HepG2 (cell line): ENCODE results near the gene KIRREL3. TPM values are rescaled to one million over a fixed set of nuclear protein-coding genes. Genes with fewer than 3 reads are reported as not detected.

Source experiments
- HNF1B ChIP-seq: sonication (generic); formaldehyde crosslinking; IDR thresholded peaks from 2 replicates; pipeline ENCODE4 v1.5.1; 2020; ENCODE audit warnings: mild to moderate bottlenecking, moderate library complexity, missing genetic modification reagents
- IKZF1 ChIP-seq: fragments of 450-650 bp; IDR thresholded peaks from 2 replicates; pipeline ENCODE4 v1.7.1; 2016
- MBD4 ChIP-seq: IDR thresholded peaks from 2 replicates; pipeline ENCODE4 v1.6.1; 2012; ENCODE audit warnings: low read length, inconsistent platforms, borderline replicate concordance
- NONO ChIP-seq, 2 experiments: fragments of 450-650 bp in 1 of 2; sonication (generic) in 1 of 2; formaldehyde crosslinking in 1 of 2; IDR thresholded peaks in 1 of 2; conservative IDR thresholded peaks in 1 of 2; 2 replicates each; pipeline versions ENCODE4 v1.6.1 to v1.8.0; 2017 to 2022; ENCODE audit warnings: mild to moderate bottlenecking in 1 of 2, missing genetic modification reagents in 1 of 2, moderate library complexity in 1 of 2
- PITX1 ChIP-seq: sonication (generic); formaldehyde crosslinking; IDR thresholded peaks from 2 replicates; pipeline ENCODE4 v1.5.1; 2020; ENCODE audit warnings: mild to moderate bottlenecking, missing genetic modification reagents
- SKIL ChIP-seq: sonication (generic); formaldehyde crosslinking; IDR thresholded peaks from 2 replicates; pipeline ENCODE4 v1.8.0; 2022; ENCODE audit warnings: missing genetic modification reagents, mild to moderate bottlenecking, moderate library complexity, borderline replicate concordance
- ZBTB46 ChIP-seq: sonication (generic); formaldehyde crosslinking; IDR thresholded peaks from 2 replicates; pipeline ENCODE4 v1.4.0; 2020; ENCODE audit warnings: mild to moderate bottlenecking, missing genetic modification reagents, borderline replicate concordance
- ZNF761 ChIP-seq: sonication (generic); formaldehyde crosslinking; conservative IDR thresholded peaks from 2 replicates; pipeline ENCODE4 v1.4.0; 2020; ENCODE audit warnings: mild to moderate bottlenecking, missing genetic modification reagents
- polyA plus RNA-seq, 8 experiments: library from polyadenylated mRNA; depleted of rRNA in 3 of 8; stranded (reverse) in 7 of 8; unstranded in 1 of 8; fragments of >200 nt; fragmentation: Illumina TruSeq in 4 of 8; extraction: Trizol in 4 of 8; gene quantifications; 2 replicates each; pipeline versions ENCODE4 v1.2.1 to v1.2.3, GENCODE V29; 2011 to 2016; ENCODE audit warnings: low read depth in 4 of 8, missing spikeins in 1 of 8, mixed read lengths in 1 of 8; ENCODE audit not compliant: insufficient read depth in 1 of 8
- total RNA-seq, 5 experiments: library from RNA; depleted of rRNA; stranded (reverse); fragments of >200 nt; fragmentation: Illumina TruSeq; extraction: Trizol; gene quantifications; 2 replicates each; pipeline ENCODE4 v1.2.3, GENCODE V29; 2016; ENCODE audit warnings: low read depth in 1 of 5

Gene KIRREL3
- total and polyA plus RNA-seq, 2 of the 13 experiments (the other 11 are each of a cell fraction or from before 2014, with no cell fraction given): not detected

- TF ChIP-seq SKIL (CRISPR knock-in tag): peak; percentile 51; the same call in 1 of the 2 replicates
- TF ChIP-seq ZBTB46 (CRISPR knock-in tag): no peak
- TF ChIP-seq ZNF761 (CRISPR knock-in tag): no peak
- no peak for TF ChIP-seq PITX1
- TF ChIP-seq MBD4: no peak
- TF ChIP-seq HNF1B: no peak
- TF ChIP-seq IKZF1: no peak
- no peak for TF ChIP-seq NONO (IDR thresholded peaks at IDR 0.05)
- 0 out of 2 replicates have a peak, but pooled peaks have one; percentile 34 for TF ChIP-seq NONO (CRISPR knock-in tag; conservative IDR thresholded peaks at IDR 0.05)
These were observed 576.8 kb downstream of the KIRREL3 start (continued) for GRCh38 chr11:126423743-126424142.
